ENCODE data around the gene NEURL1B.

The NEURL1B gene

GRCh38 chr5:172630986-172631385 lies 10.1 kb upstream of the NEURL1B start:
- H3K27me3 ChIP-seq (ENCODE audit: insufficient read depth, low read length) = no peaks in the 10 kb centered on the region
- H4K91ac ChIP-seq (ENCODE audit: low read depth, low read length) = no peak overlapping the region
- no peak overlapping the region for H2BK12ac ChIP-seq (ENCODE audit: low read length)
- no peak overlapping the region for H3K27ac ChIP-seq (ENCODE audit: low read depth, low read length)
- H3K4me1 ChIP-seq (ENCODE audit: control insufficient read depth in 1 of 2, insufficient read depth in 2 of 2, low read length in 2 of 2) = no peaks in the 10 kb centered on the region
- H3K9me3 ChIP-seq (ENCODE audit: insufficient read depth, low read depth, low read length) = no peaks in the 10 kb centered on the region
- no peak overlapping the region for H2BK120ac ChIP-seq (ENCODE audit: insufficient read depth, low read length, poor library complexity)
- no peak overlapping the region for H2AK5ac ChIP-seq (ENCODE audit: low read length)
- H2AFZ ChIP-seq (ENCODE audit: insufficient read depth, low read length, poor library complexity) = no peak overlapping the region
- no peak overlapping the region for H4K12ac ChIP-seq (ENCODE audit: low read depth, low read length)
- no peaks in the 10 kb centered on the region for H3K79me2 ChIP-seq (ENCODE audit: control insufficient read depth, insufficient read depth, low read length, poor library complexity)
- no peaks in the 10 kb centered on the region for H3K36me3 ChIP-seq (ENCODE audit: control insufficient read depth in 1 of 2, insufficient read depth in 2 of 2, low read length in 2 of 2)
- no peak overlapping the region for H3K4me2 ChIP-seq (ENCODE audit: low read length)
- H3K4ac ChIP-seq (ENCODE audit: low read depth, low read length) = no peak overlapping the region
- no CpG with 5 or more reads among the region's 6 CpGs for WGBS (ENCODE audit: extremely low coverage, insufficient coverage, insufficient read length)
- H4K8ac ChIP-seq (ENCODE audit: low read depth, low read length) = no peak overlapping the region
- H3K14ac ChIP-seq (ENCODE audit: low read length) = no peak overlapping the region
- H3K9ac ChIP-seq (ENCODE audit: low read length) = no peak overlapping the region
- H3K4me3 ChIP-seq (ENCODE audit: low read depth, low read length) = no peak overlapping the region
- H3K79me1 ChIP-seq (ENCODE audit: low read length) = no peaks in the 10 kb centered on the region
- no peak overlapping the region for H2BK5ac ChIP-seq (ENCODE audit: low read depth, low read length, poor library complexity)
- no peak for DNase-seq
- H3K23ac ChIP-seq (ENCODE audit: low read length) = no peak overlapping the region
- no peak overlapping the region for H3K18ac ChIP-seq (ENCODE audit: low read length)

- H4K91ac ChIP-seq (ENCODE audit: low read depth, low read length) = no peak overlapping the region
- WGBS (ENCODE audit: extremely low coverage, insufficient coverage, insufficient read length) = no CpG with 5 or more reads among the region's 6 CpGs
These were observed 8.5 kb upstream of the NEURL1B start for GRCh38 chr5:172632346-172633092.

GRCh38 chr5:172633403-172633970 lies 7.6 kb upstream of the NEURL1B start:
- Histone ChIP-seq H3K27ac (ENCODE audit: low read depth, low read length) (no peak overlapping the region), H3K79me2 (ENCODE audit: control insufficient read depth, insufficient read depth, low read length, poor library complexity) (no peaks in the 10 kb centered on the region), H3K4me2 (ENCODE audit: low read length) (no peak overlapping the region), H2BK12ac (ENCODE audit: low read length) (no peak overlapping the region), H3K4ac (ENCODE audit: low read depth, low read length) (no peak overlapping the region), H4K91ac (ENCODE audit: low read depth, low read length) (no peak overlapping the region), H4K12ac (ENCODE audit: low read depth, low read length) (no peak overlapping the region), H4K8ac (ENCODE audit: low read depth, low read length) (no peak overlapping the region), H2AFZ (ENCODE audit: insufficient read depth, low read length, poor library complexity) (no peak overlapping the region), H2BK120ac (ENCODE audit: insufficient read depth, low read length, poor library complexity) (no peak overlapping the region), H3K27me3 (ENCODE audit: insufficient read depth, low read length) (no peaks in the 10 kb centered on the region), H2BK5ac (ENCODE audit: low read depth, low read length, poor library complexity) (no peak overlapping the region), H3K14ac (ENCODE audit: low read length) (no peak overlapping the region), H3K4me1 (ENCODE audit: control insufficient read depth in 1 of 2, insufficient read depth in 2 of 2, low read length in 2 of 2) (no peaks in the 10 kb centered on the region), H3K23ac (ENCODE audit: low read length) (no peak overlapping the region), H3K9ac (ENCODE audit: low read length) (no peak overlapping the region), H3K4me3 (ENCODE audit: low read depth, low read length) (no peak overlapping the region), H3K36me3 (ENCODE audit: control insufficient read depth in 1 of 2, insufficient read depth in 2 of 2, low read length in 2 of 2) (no peaks in the 10 kb centered on the region), H3K9me3 (ENCODE audit: insufficient read depth, low read depth, low read length) (peaks cover 2% of the 10 kb centered on the region), H2AK5ac (ENCODE audit: low read length) (no peak overlapping the region), H3K79me1 (ENCODE audit: low read length) (no peaks in the 10 kb centered on the region), H3K18ac (ENCODE audit: low read length) (no peak overlapping the region)
- no CpG with 5 or more reads among the region's 3 CpGs for WGBS (ENCODE audit: extremely low coverage, insufficient coverage, insufficient read length)
- DNase-seq = no peak

More at GRCh38 chr5:172632346-172633092, 8.5 kb upstream of the NEURL1B start:
- Histone ChIP-seq H3K9me3 (ENCODE audit: insufficient read depth, low read depth, low read length) (no peaks in the 10 kb centered on the region), H3K14ac (ENCODE audit: low read length) (no peak overlapping the region), H2BK5ac (ENCODE audit: low read depth, low read length, poor library complexity) (no peak overlapping the region), H3K23ac (ENCODE audit: low read length) (no peak overlapping the region), H4K8ac (ENCODE audit: low read depth, low read length) (no peak overlapping the region), H3K4me1 (ENCODE audit: control insufficient read depth in 1 of 2, insufficient read depth in 2 of 2, low read length in 2 of 2) (no peaks in the 10 kb centered on the region), H3K79me1 (ENCODE audit: low read length) (no peaks in the 10 kb centered on the region), H3K79me2 (ENCODE audit: control insufficient read depth, insufficient read depth, low read length, poor library complexity) (no peaks in the 10 kb centered on the region), H3K9ac (ENCODE audit: low read length) (no peak overlapping the region), H2BK12ac (ENCODE audit: low read length) (no peak overlapping the region), H3K4ac (ENCODE audit: low read depth, low read length) (no peak overlapping the region), H3K18ac (ENCODE audit: low read length) (no peak overlapping the region), H2AFZ (ENCODE audit: insufficient read depth, low read length, poor library complexity) (no peak overlapping the region), H3K27ac (ENCODE audit: low read depth, low read length) (no peak overlapping the region), H4K12ac (ENCODE audit: low read depth, low read length) (no peak overlapping the region), H3K36me3 (ENCODE audit: control insufficient read depth in 1 of 2, insufficient read depth in 2 of 2, low read length in 2 of 2) (no peaks in the 10 kb centered on the region), H2BK120ac (ENCODE audit: insufficient read depth, low read length, poor library complexity) (no peak overlapping the region), H3K4me3 (ENCODE audit: low read depth, low read length) (no peak overlapping the region), H2AK5ac (ENCODE audit: low read length) (no peak overlapping the region), H3K27me3 (ENCODE audit: insufficient read depth, low read length) (no peaks in the 10 kb centered on the region), H3K4me2 (ENCODE audit: low read length) (no peak overlapping the region)
- no peak for DNase-seq

- Histone ChIP-seq H3K9ac (ENCODE audit: low read length) (no peak overlapping the region), H2BK5ac (ENCODE audit: low read depth, low read length, poor library complexity) (no peak overlapping the region), H3K9me3 (ENCODE audit: insufficient read depth, low read depth, low read length) (peaks cover 3% of the 10 kb centered on the region), H3K27me3 (ENCODE audit: insufficient read depth, low read length) (no peaks in the 10 kb centered on the region), H3K4me2 (ENCODE audit: low read length) (no peak overlapping the region), H3K36me3 (ENCODE audit: control insufficient read depth in 1 of 2, insufficient read depth in 2 of 2, low read length in 2 of 2) (no peaks in the 10 kb centered on the region), H3K4me3 (ENCODE audit: low read depth, low read length) (no peak overlapping the region), H3K4me1 (ENCODE audit: control insufficient read depth in 1 of 2, insufficient read depth in 2 of 2, low read length in 2 of 2) (no peaks in the 10 kb centered on the region), H4K12ac (ENCODE audit: low read depth, low read length) (no peak overlapping the region), H3K27ac (ENCODE audit: low read depth, low read length) (no peak overlapping the region), H3K23ac (ENCODE audit: low read length) (no peak overlapping the region), H3K79me2 (ENCODE audit: control insufficient read depth, insufficient read depth, low read length, poor library complexity) (no peaks in the 10 kb centered on the region), H3K4ac (ENCODE audit: low read depth, low read length) (no peak overlapping the region), H4K91ac (ENCODE audit: low read depth, low read length) (no peak overlapping the region), H3K14ac (ENCODE audit: low read length) (no peak overlapping the region), H2BK120ac (ENCODE audit: insufficient read depth, low read length, poor library complexity) (no peak overlapping the region), H3K18ac (ENCODE audit: low read length) (no peak overlapping the region), H2AK5ac (ENCODE audit: low read length) (no peak overlapping the region), H4K8ac (ENCODE audit: low read depth, low read length) (no peak overlapping the region), H3K79me1 (ENCODE audit: low read length) (no peaks in the 10 kb centered on the region), H2AFZ (ENCODE audit: insufficient read depth, low read length, poor library complexity) (no peak overlapping the region), H2BK12ac (ENCODE audit: low read length) (no peak overlapping the region)
- no peak for DNase-seq
- WGBS (ENCODE audit: extremely low coverage, insufficient coverage, insufficient read length) = no CpG with 5 or more reads among the region's 4 CpGs
These were observed 6.8 kb upstream of the NEURL1B start for GRCh38 chr5:172634106-172634899.
